ENCODE data around the gene CLCA2.
A peak's percentile ranks its signal among the peaks of the same experiment; 100 is the strongest.

The CLCA2 gene

GRCh38 chr1:86423873-86424272, at the start of gene CLCA2:
Gene CLCA2 (plus strand): TSS chr1:86424171. CDS start chr1:86424248, 77 bp downstream.
- no peak for DNase-seq (ENCODE audit: low spot score)

- no peak for DNase-seq (ENCODE audit: low spot score)
These were observed 48.3 kb upstream of the CLCA2 start for GRCh38 chr1:86375688-86376087.

GRCh38 chr1:86377341-86377740, 46.6 kb upstream of the CLCA2 start:
- DNase-seq (ENCODE audit: low spot score) = no peak

- DNase-seq (ENCODE audit: low spot score) = no peak
These were observed 45.2 kb upstream of the CLCA2 start for GRCh38 chr1:86378813-86379212.

- DNase-seq (ENCODE audit: low spot score) = peak; percentile 62
These were observed 43.6 kb upstream of the CLCA2 start for GRCh38 chr1:86380257-86380861.

- DNase-seq (ENCODE audit: low spot score) = no peak
These were observed 42.7 kb upstream of the CLCA2 start for GRCh38 chr1:86381223-86381622.

GRCh38 chr1:86382878-86383277, 41.1 kb upstream of the CLCA2 start:
- no peak for DNase-seq (ENCODE audit: low spot score)

GRCh38 chr1:86387916-86388627, 35.9 kb upstream of the CLCA2 start:
- DNase-seq (ENCODE audit: low spot score) = no peak

- no peak for DNase-seq (ENCODE audit: low spot score)
These were observed 35.2 kb upstream of the CLCA2 start for GRCh38 chr1:86388777-86389176.

GRCh38 chr1:86389307-86389706, 34.7 kb upstream of the CLCA2 start:
- DNase-seq (ENCODE audit: low spot score) = no peak

GRCh38 chr1:86394416-86394815, 29.6 kb upstream of the CLCA2 start:
- peak; percentile 41 for DNase-seq (ENCODE audit: low spot score)

- peak; percentile 93 for DNase-seq (ENCODE audit: low spot score)
These were observed 28.0 kb upstream of the CLCA2 start, which contains the start of gene ODF2L for GRCh38 chr1:86395751-86396497. Gene ODF2L (minus strand): TSS chr1:86396323. CDS start chr1:86387027, 9,296 bp downstream.

GRCh38 chr1:86396498-86396890, 27.5 kb upstream of the CLCA2 start:
- DNase-seq (ENCODE audit: low spot score) = peak; percentile 10

- DNase-seq (ENCODE audit: low spot score) = peak; percentile 68
These were observed 14.5 kb upstream of the CLCA2 start for GRCh38 chr1:86409416-86410021.

- no peak for DNase-seq (ENCODE audit: low spot score)
These were observed 13.1 kb upstream of the CLCA2 start for GRCh38 chr1:86410879-86411278.

GRCh38 chr1:86416343-86416742, 7.6 kb upstream of the CLCA2 start:
- no peak for DNase-seq (ENCODE audit: low spot score)

GRCh38 chr1:86419277-86419903, 4.6 kb upstream of the CLCA2 start:
- DNase-seq (ENCODE audit: low spot score) = peak; percentile 36

- peak; percentile 32 for DNase-seq (ENCODE audit: low spot score)
These were observed 2.2 kb upstream of the CLCA2 start for GRCh38 chr1:86421601-86422280.

GRCh38 chr1:86423473-86423872, 498 bp upstream of the CLCA2 start:
- no peak for DNase-seq (ENCODE audit: low spot score)

GRCh38 chr1:86429122-86429725, 5.3 kb downstream of the CLCA2 start:
- DNase-seq (ENCODE audit: low spot score) = peak; percentile 14

- DNase-seq (ENCODE audit: low spot score) = peak; percentile 90
These were observed 5.9 kb downstream of the CLCA2 start for GRCh38 chr1:86429835-86430234.

Data from AG20443 (cell line).